Measurements from ENCODE around the gene DEFB126. TPM values are rescaled to one million over a fixed set of nuclear protein-coding genes. Genes with fewer than 3 reads are reported as not detected.

Gene DEFB126
- total RNA-seq, result not detected in 2 replicates

DNA sequence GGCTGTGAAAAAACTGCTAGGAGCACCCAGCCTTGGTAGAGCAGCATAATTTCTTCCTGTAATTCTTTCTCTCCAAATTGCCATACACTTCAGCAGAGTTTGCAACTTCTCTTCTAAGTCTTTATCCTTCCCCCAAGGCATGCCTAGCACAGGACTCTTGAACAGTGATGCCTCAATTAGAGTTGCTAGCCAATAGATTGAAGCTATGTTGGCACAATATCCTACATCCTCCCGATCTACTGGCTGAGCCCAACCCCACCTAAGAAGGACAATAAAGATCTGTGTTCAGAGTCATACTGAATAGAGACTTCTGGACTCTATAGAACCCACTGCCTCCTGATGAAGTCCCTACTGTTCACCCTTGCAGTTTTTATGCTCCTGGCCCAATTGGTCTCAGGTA is at the start of gene DEFB126:
TSS of gene DEFB126 (plus strand) at position 301 of the 400 bp plus-strand sequence. CDS start at position 340, 39 bp downstream.

GRCh38 chr20:157154-157553 is 14.8 kb downstream of the DEFB126 start, which contains the start of gene DEFB127:
Gene DEFB127 (plus strand): TSS chr20:157454. CDS start chr20:157545, 91 bp downstream.

GRCh38 chr20:189611-190010 is 47.2 kb downstream of the DEFB126 start, which contains the start of gene DEFB128:
Gene DEFB128 (minus strand): TSS chr20:189711. CDS start chr20:189623, 88 bp downstream.

Other genes with a start within 250 kb of the DEFB126 start
- not detected in 2 replicates for gene DEFB125, start 54.9 kb upstream of the DEFB126 start, total RNA-seq
- gene DEFB127, start 14.9 kb downstream of the DEFB126 start, total RNA-seq, result not detected in 2 replicates
- not detected in 2 replicates for gene DEFB128, start 47.1 kb downstream of the DEFB126 start, total RNA-seq
- gene DEFB129, start 84.7 kb downstream of the DEFB126 start, total RNA-seq, result not detected in 2 replicates
- not detected in 2 replicates for gene DEFB132, start 115.1 kb downstream of the DEFB126 start, total RNA-seq
- gene C20orf96, start 148.2 kb downstream of the DEFB126 start, total RNA-seq, result 3.9 and 4.1 TPM in 2 replicates
- 9.6 and 11.3 TPM in 2 replicates for gene ZCCHC3, start 155.0 kb downstream of the DEFB126 start, total RNA-seq
- 4.8 and 8.9 TPM in 2 replicates for gene SOX12, start 183.0 kb downstream of the DEFB126 start, total RNA-seq
- gene NRSN2, start 204.5 kb downstream of the DEFB126 start, total RNA-seq, result 24.9 and 40.3 TPM in 2 replicates
- 45.9 and 69.5 TPM in 2 replicates for gene TRIB3, start 238.2 kb downstream of the DEFB126 start, total RNA-seq